Occipital lobe (tissue), 2 donors: Measurements from ENCODE around the gene ZMAT3. TPM values are rescaled to one million over a fixed set of nuclear protein-coding genes. Genes with fewer than 3 reads are reported as not detected.
A peak's percentile ranks its signal among the peaks of the same experiment; 100 is the strongest.
"Not testable (repeated sequence)": the region's sequence is repeated elsewhere in the genome, so short reads cannot be mapped to it uniquely, and the experiment has no call there.

Experiments
- DNase-seq: peaks from one replicate; lab custom pipeline; 2025; lab: John Stamatoyannopoulos, UW
- total RNA-seq: library from RNA; depleted of rRNA; stranded (reverse); fragments of >200 nt; gene quantifications from one replicate; pipeline ENCODE4 v1.2.3, GENCODE V29; 2014

The ZMAT3 gene, protein sequence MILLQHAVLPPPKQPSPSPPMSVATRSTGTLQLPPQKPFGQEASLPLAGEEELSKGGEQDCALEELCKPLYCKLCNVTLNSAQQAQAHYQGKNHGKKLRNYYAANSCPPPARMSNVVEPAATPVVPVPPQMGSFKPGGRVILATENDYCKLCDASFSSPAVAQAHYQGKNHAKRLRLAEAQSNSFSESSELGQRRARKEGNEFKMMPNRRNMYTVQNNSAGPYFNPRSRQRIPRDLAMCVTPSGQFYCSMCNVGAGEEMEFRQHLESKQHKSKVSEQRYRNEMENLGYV
- total RNA-seq = 8.6 TPM

- peak; percentile 89 for DNase-seq
Measured at GRCh38 chr3:179071323-179072099, at the start of gene ZMAT3. Gene ZMAT3, minus strand, starts transcription at chr3:179071809. Its CDS starts 4,057 bp downstream, at chr3:179067752.

DNA sequence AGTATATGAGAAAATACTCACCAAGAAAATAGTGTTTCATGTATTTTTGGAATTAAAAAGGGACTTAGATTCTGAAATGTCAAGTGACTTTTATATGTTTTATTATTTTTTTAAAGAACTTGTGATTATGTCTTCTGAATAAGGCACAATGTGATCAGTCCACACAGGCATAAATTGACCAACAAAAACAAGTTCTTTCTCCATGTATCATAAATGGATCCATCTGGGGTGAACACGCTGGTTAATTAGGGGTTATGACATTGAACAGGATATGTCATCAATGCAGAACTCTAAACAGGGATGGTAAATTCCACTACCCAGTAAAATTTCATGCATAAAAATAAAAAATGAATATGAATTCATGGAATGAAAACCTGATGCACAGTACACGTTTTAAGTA is 45.2 kb upstream of the ZMAT3 start:
- DNase-seq = no peak

DNA sequence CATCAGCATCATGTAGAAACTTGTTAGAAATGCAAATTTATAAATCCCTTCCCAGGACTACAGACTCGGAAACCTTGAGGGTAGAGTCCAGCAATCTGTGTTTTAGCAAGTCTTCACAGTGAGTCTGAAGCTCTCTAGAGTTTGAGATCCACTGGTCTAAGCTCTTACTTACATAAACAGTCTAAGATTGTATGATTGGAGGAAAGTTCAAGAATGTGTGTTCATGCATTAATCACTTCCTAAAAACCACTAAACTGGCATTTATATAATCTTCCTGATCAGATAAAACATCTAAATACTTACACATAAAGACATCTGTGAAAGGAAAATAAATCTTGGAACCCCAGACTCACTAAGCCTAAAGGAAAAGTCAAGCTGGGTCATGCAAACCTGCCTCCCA is 43.8 kb upstream of the ZMAT3 start:
- DNase-seq = not testable (repeated sequence)

DNA sequence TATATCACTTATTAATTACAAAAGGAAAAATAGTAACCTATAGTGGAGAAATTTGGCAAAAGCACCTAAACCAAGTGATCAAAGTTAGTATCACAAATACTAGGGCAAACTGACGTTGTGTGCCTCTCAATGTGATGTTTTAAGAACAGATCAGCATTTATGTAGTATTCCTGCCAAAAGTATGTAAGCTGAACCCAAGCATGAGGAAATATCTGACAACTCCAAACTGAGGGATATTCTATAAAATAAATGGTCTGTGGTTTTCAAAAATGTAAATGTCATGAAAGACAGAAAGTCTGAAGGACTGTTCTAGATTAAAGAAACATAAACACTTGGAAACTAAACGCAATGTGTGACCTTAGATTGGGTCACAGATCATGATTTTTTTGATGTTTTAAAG is 42.3 kb upstream of the ZMAT3 start:
- DNase-seq = no peak

GRCh38 chr3:179108086-179108485 is 36.5 kb upstream of the ZMAT3 start:
- no peak for DNase-seq

DNA sequence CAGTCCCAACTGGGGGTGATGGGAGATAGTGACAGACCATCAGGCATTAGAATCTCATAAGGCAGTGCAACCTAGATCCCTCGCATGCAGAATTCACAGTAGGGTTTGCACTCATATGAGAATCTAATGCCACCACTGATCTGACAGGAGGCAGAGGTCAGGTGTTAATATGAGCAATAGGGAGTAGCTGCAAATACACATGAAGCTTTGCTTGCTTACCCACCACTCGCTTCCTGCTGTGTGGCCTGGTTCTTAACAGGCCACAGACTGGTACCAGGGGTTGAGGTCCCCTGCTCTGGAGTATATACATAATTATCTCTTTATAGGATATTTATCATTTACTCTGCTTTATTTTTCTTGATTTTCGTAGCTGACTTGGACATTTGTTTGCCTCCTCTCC is 36.0 kb upstream of the ZMAT3 start:
- DNase-seq = no peak

- no peak for DNase-seq
Measured at GRCh38 chr3:179105881-179106280, 34.3 kb upstream of the ZMAT3 start.

DNA sequence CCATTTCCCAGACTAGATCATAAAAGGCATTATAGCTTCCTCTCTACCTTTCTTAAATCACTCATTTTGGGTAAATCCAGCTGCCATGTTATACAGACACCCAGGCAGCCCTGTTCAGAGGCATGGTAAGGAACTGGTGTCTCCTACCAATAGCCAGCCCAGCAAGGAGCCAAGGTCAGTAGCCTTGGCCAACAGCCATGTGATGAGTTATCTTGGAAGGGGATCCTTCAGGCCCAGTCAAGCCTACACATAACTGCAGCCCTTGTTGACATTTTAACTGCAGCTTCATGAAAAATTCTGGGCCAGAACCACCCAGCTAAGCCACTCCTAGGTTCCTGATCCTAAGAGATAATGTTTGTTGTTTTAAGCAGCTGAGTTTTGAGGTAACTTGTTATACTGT is 29.0 kb upstream of the ZMAT3 start:
- DNase-seq = no peak

DNA sequence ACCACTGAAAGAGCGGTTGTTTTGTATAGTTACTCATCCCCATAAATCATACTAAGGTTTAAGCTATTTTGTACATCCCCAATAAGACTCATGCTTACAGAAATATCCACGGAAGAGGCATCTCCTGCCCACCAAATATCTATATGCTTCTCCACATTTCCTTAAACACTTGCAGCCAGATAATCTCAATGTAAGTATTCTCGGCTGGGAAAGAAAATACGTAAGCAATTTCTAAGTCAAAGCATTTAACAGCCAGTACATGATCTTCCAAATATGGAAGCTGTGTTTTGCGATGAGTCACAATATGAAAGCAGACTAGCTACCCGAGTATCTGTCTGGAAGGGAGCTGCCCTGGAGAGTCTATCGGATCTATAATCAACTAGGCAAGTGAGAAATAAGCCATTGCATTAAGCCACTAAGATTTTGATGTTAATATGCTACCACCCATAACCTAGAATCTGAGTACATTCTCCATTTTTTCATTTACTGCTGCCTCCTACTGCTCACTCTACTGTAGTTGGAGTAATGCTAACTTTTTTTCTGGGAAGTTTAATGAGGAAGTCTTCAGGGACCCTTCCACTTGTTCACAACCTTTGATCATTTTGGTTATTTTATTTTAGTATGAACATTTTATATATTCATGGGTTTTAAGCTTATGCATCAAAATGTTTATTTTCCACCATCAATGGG is 26.9 kb upstream of the ZMAT3 start:
- no peak for DNase-seq

DNA sequence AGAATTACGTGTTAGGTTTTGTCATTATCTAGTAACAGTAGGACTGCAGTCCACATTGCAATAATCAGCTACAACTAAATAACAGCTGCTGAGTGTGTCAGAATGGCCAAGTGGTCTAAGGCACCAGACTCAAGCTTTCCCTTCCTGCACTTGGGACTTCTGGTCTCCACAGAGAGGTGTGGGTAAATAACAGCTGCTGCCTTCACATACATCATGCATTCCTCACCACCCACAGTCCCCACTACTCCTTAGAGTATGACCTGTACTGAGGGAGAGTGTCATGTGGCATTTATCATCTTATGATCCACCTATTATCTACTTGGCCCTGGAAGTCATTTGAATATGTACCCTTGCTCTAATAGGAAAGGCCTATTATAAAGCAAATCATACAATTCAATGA is 22.2 kb upstream of the ZMAT3 start:
- DNase-seq = no peak

DNA sequence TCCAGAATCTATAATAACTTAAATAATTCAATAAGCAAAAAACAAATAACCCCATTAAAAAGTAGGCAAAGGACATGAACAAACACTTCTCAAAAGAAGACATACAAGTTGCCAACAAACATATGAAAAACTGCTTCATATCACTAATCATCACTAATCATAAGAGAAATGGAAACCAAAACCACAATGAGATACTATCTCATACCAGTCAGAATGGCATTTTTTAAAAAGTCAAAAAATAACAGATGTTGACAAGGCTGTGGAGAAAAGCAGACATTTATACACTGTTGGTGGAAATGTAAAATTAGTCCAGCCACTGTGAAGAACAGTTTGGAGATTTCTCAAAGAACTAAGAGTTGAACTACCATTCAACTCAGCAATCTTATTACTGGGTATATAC is 19.5 kb upstream of the ZMAT3 start:
- no peak for DNase-seq

GRCh38 chr3:179088306-179088705 is 16.7 kb upstream of the ZMAT3 start:
- DNase-seq = no peak

GRCh38 chr3:179083977-179084376 is 12.4 kb upstream of the ZMAT3 start:
- no peak for DNase-seq

GRCh38 chr3:179082416-179082815 is 10.8 kb upstream of the ZMAT3 start:
- DNase-seq = no peak

DNA sequence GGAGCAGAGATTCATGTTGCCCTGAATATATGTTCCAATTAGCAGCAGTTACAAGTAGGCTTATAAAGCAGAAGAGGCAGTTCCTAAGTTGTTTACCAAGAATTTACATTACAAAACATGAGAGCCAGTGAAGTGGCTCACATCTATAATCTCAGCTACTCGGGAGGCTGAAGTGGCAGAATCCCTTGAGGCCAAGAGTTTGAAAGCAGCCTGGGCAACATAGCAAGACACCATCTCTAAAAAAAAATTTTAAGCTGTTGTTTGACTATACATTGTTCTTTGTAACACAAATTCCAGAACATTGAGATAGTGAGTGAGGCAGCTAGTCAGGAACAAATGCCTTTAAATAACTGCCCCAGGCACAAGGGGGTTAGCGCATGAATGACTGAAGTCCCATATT is 10.3 kb upstream of the ZMAT3 start:
- DNase-seq = no peak

GRCh38 chr3:179079537-179079936 is 7.9 kb upstream of the ZMAT3 start:
- DNase-seq = no peak

DNA sequence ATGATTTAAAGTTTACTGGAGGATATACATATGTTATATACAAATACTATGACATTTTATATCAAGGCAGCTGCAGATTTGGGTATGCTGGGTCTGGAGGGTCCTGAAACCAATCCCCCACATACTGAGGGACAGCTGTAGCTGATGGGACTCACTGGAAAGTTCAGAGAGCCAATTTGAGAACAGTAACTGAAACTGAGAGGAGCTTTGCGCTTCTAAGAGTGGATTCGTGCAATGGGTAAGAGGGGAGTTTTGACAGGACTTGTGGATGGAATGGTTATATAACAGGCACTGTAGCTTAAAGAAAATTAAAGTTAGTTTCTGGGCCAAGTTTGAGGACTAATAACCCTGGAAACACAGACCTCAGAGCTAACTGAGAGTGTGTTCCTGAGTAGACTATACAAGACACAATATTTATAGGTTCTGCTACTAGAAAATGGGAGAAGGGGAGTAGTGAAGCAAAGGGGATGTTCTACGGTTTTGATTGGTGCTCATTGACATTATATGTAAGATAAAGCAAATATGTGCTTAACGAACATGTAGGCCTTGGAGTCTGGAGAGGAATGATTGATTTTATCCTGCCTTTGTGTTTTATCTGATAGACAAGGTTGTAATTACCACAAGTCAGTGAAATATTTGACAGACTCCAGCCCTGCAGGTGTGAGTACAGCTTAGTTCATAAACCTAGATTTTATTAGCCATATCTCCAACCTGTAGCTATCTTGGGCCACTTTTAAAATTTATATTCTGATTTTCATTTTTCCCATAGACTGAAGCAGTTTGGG is 4.8 kb upstream of the ZMAT3 start:
- no peak for DNase-seq

- DNase-seq = no peak
Measured at GRCh38 chr3:179074656-179075055, 3.0 kb upstream of the ZMAT3 start.

GRCh38 chr3:179073816-179074215 is 2.2 kb upstream of the ZMAT3 start:
- DNase-seq = no peak

- no peak for DNase-seq
Measured at GRCh38 chr3:179072100-179072438, 460 bp upstream of the ZMAT3 start.

DNA sequence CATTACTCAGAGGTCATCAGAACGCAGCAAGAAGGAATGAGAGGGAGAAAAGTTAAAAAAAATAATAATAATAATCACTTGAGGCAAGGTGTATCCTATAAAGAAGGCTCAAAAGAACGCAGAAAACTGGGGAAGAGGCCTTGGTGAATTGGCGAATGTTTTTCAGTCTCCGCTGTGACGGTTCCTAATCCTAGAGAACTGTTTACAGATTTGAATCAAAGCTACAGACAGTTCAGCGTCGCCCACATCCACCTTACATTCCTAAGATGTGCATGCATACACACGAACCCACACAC is 634 bp downstream of the ZMAT3 start:
- no peak for DNase-seq

DNA sequence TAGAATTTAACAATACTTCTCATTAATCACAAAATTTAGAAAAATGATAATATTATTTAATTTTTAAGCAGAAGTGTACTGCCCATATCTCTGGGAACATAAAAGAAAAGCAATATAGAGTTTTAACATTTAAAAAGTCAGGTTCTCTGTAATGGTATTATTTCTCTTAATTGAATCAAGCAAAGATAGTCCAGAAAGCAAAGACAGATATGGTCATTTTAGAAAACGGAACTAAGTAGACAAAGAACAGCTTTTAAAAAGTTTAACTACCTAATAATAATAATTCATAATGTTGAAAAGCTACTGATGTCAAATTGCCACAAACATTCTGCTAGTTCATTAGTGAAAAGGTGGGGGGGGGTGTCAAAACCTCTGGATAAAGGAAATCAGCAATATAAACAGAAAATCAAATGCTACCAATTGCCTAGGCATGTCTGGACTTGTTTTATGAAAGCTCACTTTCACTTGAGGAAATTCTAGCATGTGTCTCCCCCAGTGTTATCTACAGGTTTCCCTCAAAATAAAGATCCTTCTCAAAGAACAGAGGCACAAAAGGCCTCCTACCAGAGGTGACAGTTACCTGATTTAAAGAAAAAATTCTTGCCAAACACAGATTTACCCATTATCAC is 1.7 kb downstream of the ZMAT3 start:
- no peak for DNase-seq
